C4-2B (cell line): ENCODE data around the gene RINL.

Experiments
- CTCF ChIP-seq: fragments of 450-650 bp; conservative IDR thresholded peaks from 2 replicates; pipeline ENCODE4 v1.5.1; 2017; ENCODE audit warnings: mild to moderate bottlenecking
- ZFX ChIP-seq: fragments of 450-650 bp; IDR thresholded peaks from 2 replicates; pipeline ENCODE4 v1.6.1; 2017

GRCh38 chr19:38862321-38863059 is 15.6 kb downstream of the RINL start:
- no peak for TF ChIP-seq CTCF
- TF ChIP-seq ZFX: no peak
